B cell (primary cell): Measurements from ENCODE around the gene EGFL8.

ENCODE experiments used
- EZH2 ChIP-seq: IDR thresholded peaks from 2 replicates; pipeline ENCODE4 v1.6.1; 2012; ENCODE audit warnings: borderline replicate concordance, low read depth, mild to moderate bottlenecking, moderate library complexity, low read length; ENCODE audit not compliant: insufficient read depth, poor library complexity, severe bottlenecking
- TF ChIP-seq, protein P1 (sequence below): fragments of 200-600 bp; IDR thresholded peaks from one replicate; pipeline ENCODE4 v1.8.0; 2022; ENCODE audit warnings: antibody characterized with exemption, mild to moderate bottlenecking

DNA sequence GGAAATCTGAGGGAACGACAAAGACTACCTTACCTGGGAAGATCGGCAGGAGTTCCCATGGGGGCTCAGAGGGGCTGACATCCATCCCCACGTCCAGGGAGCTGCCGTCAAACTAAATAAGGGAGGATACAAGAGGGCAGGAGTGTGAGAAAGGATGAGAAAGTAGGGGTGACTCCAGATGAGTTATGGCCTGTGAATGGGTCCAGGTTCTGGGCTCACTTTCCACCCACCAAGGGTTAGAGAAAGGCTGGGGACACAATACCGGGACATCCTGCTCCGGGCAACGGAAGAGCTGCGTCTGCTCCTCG is 37.0 kb upstream of the EGFL8 start:
- TF ChIP-seq, protein P1, sequence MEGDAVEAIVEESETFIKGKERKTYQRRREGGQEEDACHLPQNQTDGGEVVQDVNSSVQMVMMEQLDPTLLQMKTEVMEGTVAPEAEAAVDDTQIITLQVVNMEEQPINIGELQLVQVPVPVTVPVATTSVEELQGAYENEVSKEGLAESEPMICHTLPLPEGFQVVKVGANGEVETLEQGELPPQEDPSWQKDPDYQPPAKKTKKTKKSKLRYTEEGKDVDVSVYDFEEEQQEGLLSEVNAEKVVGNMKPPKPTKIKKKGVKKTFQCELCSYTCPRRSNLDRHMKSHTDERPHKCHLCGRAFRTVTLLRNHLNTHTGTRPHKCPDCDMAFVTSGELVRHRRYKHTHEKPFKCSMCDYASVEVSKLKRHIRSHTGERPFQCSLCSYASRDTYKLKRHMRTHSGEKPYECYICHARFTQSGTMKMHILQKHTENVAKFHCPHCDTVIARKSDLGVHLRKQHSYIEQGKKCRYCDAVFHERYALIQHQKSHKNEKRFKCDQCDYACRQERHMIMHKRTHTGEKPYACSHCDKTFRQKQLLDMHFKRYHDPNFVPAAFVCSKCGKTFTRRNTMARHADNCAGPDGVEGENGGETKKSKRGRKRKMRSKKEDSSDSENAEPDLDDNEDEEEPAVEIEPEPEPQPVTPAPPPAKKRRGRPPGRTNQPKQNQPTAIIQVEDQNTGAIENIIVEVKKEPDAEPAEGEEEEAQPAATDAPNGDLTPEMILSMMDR: no peak
- no peak for TF ChIP-seq EZH2
